Nephron progenitor cell (in vitro differentiated cells): Measurements from ENCODE around the gene UAP1L1.

ENCODE experiments used
- DNase-seq: peaks from one replicate; pipeline ENCODE4 v3.0.0; 2021
- H3K27ac Mint-ChIP-seq: 2 replicates; pipeline ENCODE4 v1.8.0; 2021; ENCODE audit warnings: mild to moderate bottlenecking, moderate library complexity, mixed read lengths
- H3K27me3 Mint-ChIP-seq: 2 replicates; pipeline ENCODE4 v1.8.0; 2021; ENCODE audit warnings: mild to moderate bottlenecking, low read depth, mixed read lengths; ENCODE audit not compliant: poor library complexity
- H3K36me3 Mint-ChIP-seq: 2 replicates; pipeline ENCODE4 v1.8.0; 2021; ENCODE audit warnings: low read depth, mixed read lengths
- H3K4me1 Mint-ChIP-seq: 2 replicates; pipeline ENCODE4 v1.8.0; 2021; ENCODE audit warnings: mixed read lengths
- H3K4me3 Mint-ChIP-seq: 2 replicates; pipeline ENCODE4 v1.8.0; 2021; ENCODE audit warnings: mild to moderate bottlenecking, moderate library complexity, mixed read lengths
- H3K9me3 Mint-ChIP-seq: 2 replicates; pipeline ENCODE4 v1.8.0; 2021; ENCODE audit warnings: mild to moderate bottlenecking, moderate library complexity, mixed read lengths
- TF ChIP-seq, protein P1 (sequence below): fragments of 200-600 bp; sonication (generic); IDR thresholded peaks from 2 replicates; pipeline ENCODE4 v1.5.0; 2021; ENCODE audit warnings: antibody characterized with exemption

UAP1L1 gene

DNA sequence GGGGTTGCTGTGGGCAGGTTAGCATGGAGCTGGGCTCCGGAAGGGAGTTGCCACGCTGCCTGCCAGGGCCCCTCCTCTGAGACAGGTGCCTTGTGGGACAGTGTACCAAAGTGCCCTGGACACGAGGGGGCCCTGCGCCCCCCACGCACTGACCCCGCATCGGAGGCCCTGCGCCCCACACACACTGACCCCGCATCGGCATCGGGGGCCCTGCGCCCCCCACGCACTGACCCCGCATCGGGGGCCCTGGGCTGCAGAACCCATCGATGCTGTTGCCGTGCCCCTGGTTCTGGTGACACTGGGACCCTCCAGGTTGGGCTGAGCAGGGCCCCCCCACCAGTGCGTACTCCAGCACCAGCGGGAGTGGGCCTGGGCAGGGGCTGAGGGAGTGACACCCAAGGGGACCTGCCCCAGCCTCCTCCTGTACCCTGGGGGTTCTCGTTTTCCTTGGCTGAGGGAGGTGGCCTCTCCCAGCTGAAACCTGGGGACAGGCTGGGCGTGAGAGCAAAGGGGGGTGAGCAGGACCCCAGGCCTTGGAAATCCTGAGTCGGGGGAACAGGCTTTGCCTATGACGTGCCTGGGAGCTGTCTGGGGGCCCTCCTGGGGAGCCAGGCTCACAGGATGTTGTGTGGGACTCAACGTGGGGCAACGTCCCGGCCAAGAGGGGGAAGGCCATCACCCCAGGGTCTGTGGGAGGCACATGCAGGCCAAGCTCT lies 13.8 kb upstream of the UAP1L1 start:
- TF ChIP-seq, protein P1, sequence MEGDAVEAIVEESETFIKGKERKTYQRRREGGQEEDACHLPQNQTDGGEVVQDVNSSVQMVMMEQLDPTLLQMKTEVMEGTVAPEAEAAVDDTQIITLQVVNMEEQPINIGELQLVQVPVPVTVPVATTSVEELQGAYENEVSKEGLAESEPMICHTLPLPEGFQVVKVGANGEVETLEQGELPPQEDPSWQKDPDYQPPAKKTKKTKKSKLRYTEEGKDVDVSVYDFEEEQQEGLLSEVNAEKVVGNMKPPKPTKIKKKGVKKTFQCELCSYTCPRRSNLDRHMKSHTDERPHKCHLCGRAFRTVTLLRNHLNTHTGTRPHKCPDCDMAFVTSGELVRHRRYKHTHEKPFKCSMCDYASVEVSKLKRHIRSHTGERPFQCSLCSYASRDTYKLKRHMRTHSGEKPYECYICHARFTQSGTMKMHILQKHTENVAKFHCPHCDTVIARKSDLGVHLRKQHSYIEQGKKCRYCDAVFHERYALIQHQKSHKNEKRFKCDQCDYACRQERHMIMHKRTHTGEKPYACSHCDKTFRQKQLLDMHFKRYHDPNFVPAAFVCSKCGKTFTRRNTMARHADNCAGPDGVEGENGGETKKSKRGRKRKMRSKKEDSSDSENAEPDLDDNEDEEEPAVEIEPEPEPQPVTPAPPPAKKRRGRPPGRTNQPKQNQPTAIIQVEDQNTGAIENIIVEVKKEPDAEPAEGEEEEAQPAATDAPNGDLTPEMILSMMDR, result no peak
- H3K9me3 Mint-ChIP-seq, result no peaks in the 10 kb centered on the region
- no peak overlapping the region for H3K27ac Mint-ChIP-seq

DNA sequence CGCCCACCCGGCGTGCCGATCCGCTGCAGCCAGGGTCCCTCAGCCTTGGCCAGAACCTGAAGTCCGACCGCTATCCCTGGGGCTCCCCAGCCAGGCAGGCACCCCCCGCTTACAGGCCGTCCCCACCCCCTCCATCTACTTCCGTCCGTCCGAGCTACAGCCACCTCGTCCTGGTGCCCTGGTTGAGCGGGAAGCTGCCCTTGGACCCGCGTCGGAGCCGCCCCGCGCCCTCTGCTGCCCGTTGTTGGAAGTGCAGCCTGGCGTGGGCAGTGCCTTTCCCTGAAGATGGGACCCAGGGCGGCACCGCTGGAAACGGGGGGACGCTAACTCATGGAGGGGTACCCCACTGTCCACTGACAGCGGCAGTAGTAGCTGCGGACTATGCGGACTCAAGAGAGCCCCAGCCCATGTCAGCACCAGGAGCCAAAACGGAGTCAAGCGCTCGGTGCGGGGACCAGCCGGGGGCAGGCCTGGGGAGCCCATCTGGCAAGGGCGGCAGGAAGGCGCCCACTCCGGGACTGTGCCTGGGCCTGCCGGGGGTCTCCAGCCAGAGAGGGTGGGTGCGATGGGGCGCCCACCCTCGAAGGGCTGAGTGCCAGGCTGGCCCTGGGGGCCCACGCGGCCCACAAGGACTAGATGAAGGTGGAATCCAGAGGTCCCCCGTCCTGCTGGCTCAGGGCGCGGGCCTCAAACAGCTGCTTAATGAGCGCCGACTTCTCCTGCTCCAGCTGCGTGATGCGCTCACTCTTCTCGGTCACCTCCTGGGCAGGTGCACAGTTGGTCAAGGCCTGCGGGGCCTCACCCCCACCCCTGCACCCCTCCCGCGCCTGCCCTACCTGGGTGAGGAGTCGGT lies 13.1 kb upstream of the UAP1L1 start:
- Mint-ChIP-seq H3K27ac (no peak overlapping the region), H3K9me3 (no peaks in the 10 kb centered on the region), H3K4me1 (peaks cover 4% of the 10 kb centered on the region), H3K27me3 (peaks cover 37% of the 10 kb centered on the region), H3K4me3 (no peak overlapping the region), H3K36me3 (no peaks in the 10 kb centered on the region)
- TF ChIP-seq, protein P1, result peak; percentile 96
- peak; percentile 86 for DNase-seq

More for the DNA sequence above, 13.8 kb upstream of the UAP1L1 start:
- Mint-ChIP-seq H3K4me3 (no peak overlapping the region), H3K27me3 (peaks cover 41% of the 10 kb centered on the region), H3K4me1 (peaks cover 4% of the 10 kb centered on the region), H3K36me3 (no peaks in the 10 kb centered on the region)
- DNase-seq, result no peak

DNA sequence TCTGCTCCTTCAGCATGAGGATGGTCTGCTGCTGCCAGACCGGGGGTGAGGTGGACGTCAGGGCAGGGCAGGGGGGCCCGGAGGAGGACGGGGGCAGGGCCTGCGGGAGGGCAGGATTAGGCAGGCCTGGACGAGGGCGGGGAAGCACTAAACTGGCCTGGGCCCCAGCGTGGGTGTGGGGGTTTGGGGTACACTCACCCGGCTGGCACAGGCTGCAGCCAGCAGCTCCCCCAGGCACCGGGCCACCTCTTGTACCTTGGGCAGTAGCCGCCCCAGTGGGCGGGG lies 12.5 kb upstream of the UAP1L1 start:
- DNase-seq, result no peak
- Mint-ChIP-seq H3K4me3 (no peak overlapping the region), H3K4me1 (peaks cover 4% of the 10 kb centered on the region), H3K9me3 (no peaks in the 10 kb centered on the region), H3K27me3 (peaks cover 34% of the 10 kb centered on the region), H3K27ac (no peak overlapping the region), H3K36me3 (no peaks in the 10 kb centered on the region)
- TF ChIP-seq, protein P1, result no peak

DNA sequence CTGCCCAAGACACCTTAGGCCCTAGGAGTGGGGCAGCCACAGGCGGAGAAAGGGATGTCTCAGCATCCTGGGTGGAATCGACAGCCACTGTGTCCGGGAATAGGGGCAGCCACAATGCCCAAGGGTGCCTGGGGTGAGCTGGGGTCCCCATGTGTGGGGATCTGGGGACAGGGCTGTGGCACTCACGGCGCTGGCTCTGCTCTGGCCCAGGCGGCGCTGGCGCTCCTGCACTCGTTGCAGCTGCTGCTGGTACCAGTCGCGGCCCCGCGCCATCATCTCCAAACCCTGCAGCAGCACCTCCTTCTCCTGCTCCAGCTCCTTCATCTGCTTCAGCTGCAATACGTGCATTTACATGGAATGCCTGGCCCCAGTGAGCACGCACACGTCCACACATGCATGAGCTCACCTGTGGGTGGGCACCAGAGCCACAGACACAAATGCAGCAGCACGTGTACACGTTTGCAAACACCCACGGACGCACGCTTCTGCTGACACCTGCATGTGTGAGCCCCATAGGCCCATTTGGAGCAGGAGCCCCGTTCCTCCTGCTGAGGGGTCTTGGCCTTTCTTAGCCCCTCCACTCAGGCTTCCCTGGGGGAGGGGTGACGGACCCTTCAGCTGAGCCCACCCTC lies 11.9 kb upstream of the UAP1L1 start:
- TF ChIP-seq, protein P1, result no peak
- H3K27me3 Mint-ChIP-seq, result peaks cover 30% of the 10 kb centered on the region
- H3K4me1 Mint-ChIP-seq, result peaks cover 4% of the 10 kb centered on the region
- no peak overlapping the region for H3K27ac Mint-ChIP-seq
- no peaks in the 10 kb centered on the region for H3K36me3 Mint-ChIP-seq
- no peak overlapping the region for H3K4me3 Mint-ChIP-seq
- H3K9me3 Mint-ChIP-seq, result no peaks in the 10 kb centered on the region
- DNase-seq, result peak; percentile 5

DNA sequence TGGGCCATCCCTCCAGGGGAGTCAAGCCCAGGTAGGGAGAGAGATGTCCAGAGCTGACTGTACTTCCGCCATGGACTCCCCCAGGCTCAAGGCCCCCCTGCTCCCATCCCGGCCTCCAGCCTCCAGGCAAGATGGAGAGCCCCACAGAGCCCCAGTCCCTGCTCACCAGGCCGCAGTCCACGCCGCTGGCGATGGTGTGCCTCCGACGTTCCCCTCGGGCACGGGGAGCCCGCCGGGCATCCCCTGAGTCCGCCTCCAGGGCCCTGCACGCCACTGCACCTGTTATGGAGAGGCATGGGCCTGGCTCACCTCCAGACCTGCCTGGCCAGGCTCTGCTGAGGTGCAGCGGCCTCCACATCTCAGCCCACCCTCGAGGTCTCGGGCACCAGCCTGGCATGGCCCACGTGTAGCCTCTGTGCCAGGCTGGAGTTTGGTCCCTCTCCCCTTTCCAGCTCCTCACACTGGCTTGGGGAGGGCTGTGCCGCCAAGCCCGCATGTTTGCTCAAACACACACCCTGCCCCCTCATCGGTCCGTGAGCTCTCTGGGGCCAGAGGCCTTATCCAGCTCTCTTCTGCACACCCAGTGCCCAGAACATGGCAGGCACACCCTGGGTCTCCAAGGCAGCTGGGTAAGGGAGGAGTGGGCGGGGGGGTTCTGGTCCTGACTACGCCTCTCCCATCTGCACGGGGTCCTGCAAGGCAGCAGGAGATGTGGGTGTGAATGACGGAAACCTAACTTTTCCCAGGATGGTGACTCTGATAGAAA lies 11.0 kb upstream of the UAP1L1 start:
- peak; percentile 1 for DNase-seq
- Mint-ChIP-seq H3K9me3 (no peaks in the 10 kb centered on the region), H3K27me3 (peaks cover 21% of the 10 kb centered on the region), H3K27ac (no peak overlapping the region), H3K36me3 (no peaks in the 10 kb centered on the region), H3K4me1 (peaks cover 10% of the 10 kb centered on the region), H3K4me3 (no peak overlapping the region)
- TF ChIP-seq, protein P1, result no peak
